ENCODE data around the gene SLC25A12. TPM values are rescaled to one million over a fixed set of nuclear protein-coding genes. Genes with fewer than 3 reads are reported as not detected.
"Not testable (repeated sequence)": the region's sequence is repeated elsewhere in the genome, so short reads cannot be mapped to it uniquely, and the experiment has no call there.

SLC25A12 gene
- total RNA-seq, 1 donor = 26.8 TPM

DNA sequence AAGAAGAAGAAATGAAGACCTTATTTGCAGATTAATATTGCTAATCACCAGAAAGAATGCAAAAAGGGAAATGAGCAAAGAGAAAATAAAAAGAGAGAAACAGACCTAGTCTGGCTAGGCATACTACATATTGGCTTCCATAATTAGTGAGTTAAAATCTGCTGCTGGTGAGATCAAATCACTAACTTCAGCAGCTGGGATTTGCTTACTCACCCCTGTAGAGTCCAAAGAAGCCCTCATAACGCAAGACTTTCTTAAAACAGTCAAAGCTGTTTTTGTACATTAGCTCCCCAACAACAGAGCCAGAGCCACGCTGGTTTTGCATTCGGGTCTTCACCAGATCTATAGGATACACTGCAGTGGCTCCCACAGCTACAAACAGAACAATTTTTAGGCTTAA is 80.9 kb downstream of the SLC25A12 start:
- DNase-seq (ENCODE audit: insufficient read length, low spot score, missing footprints) = no peak
- H4K20me1 ChIP-seq (ENCODE audit: insufficient read depth, low read length) = no peaks in the 10 kb centered on the region
- no peaks in the 10 kb centered on the region for H3K79me2 ChIP-seq (ENCODE audit: insufficient read depth, low read length)
- H3K9me3 ChIP-seq (ENCODE audit: low read depth, low read length) = no peaks in the 10 kb centered on the region
- no peak overlapping the region for H3K4me3 ChIP-seq (ENCODE audit: insufficient read depth, low read length)
- no peaks in the 10 kb centered on the region for H3K36me3 ChIP-seq (ENCODE audit: insufficient read depth, low read length)
- H3K27me3 ChIP-seq (ENCODE audit: insufficient read depth, low read length) = no peaks in the 10 kb centered on the region
- no peak overlapping the region for H3K27ac ChIP-seq (ENCODE audit: low read depth, low read length)
- no peaks in the 10 kb centered on the region for H3K4me1 ChIP-seq (ENCODE audit: insufficient read depth, low read length)
- H3K4me2 ChIP-seq (ENCODE audit: insufficient read depth, low read length) = no peak overlapping the region
- no peak overlapping the region for H2AFZ ChIP-seq (ENCODE audit: low read length)
- TF ChIP-seq, protein P1, sequence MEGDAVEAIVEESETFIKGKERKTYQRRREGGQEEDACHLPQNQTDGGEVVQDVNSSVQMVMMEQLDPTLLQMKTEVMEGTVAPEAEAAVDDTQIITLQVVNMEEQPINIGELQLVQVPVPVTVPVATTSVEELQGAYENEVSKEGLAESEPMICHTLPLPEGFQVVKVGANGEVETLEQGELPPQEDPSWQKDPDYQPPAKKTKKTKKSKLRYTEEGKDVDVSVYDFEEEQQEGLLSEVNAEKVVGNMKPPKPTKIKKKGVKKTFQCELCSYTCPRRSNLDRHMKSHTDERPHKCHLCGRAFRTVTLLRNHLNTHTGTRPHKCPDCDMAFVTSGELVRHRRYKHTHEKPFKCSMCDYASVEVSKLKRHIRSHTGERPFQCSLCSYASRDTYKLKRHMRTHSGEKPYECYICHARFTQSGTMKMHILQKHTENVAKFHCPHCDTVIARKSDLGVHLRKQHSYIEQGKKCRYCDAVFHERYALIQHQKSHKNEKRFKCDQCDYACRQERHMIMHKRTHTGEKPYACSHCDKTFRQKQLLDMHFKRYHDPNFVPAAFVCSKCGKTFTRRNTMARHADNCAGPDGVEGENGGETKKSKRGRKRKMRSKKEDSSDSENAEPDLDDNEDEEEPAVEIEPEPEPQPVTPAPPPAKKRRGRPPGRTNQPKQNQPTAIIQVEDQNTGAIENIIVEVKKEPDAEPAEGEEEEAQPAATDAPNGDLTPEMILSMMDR (IDR thresholded peaks at IDR 0.05; ENCODE audit: extremely low read depth, low read depth, low read length) = no peak

DNA sequence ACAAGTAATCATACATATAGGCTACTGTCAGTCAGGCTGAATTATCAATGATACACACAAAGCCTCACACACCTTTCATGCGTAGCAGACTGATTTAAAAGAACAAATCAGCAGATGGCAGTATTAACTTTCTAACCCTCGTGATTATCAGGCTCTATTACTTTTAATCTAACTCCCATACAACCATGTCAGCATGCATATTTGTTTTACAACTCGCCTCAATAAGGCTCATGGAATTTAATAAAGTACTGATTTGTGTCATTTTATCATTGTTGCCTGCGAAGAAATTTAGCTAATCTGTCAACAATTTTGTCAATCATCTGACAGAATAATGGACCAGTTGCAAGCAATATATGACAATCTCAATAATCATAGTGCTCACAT is 82.8 kb downstream of the SLC25A12 start:
- H3K9me3 ChIP-seq (ENCODE audit: low read depth, low read length) = no peaks in the 10 kb centered on the region
- H3K27ac ChIP-seq (ENCODE audit: low read depth, low read length) = no peak overlapping the region
- H2AFZ ChIP-seq (ENCODE audit: low read length) = no peak overlapping the region
- no peak overlapping the region for H3K4me2 ChIP-seq (ENCODE audit: insufficient read depth, low read length)
- no peaks in the 10 kb centered on the region for H4K20me1 ChIP-seq (ENCODE audit: insufficient read depth, low read length)
- no peaks in the 10 kb centered on the region for H3K27me3 ChIP-seq (ENCODE audit: insufficient read depth, low read length)
- no peak overlapping the region for H3K4me3 ChIP-seq (ENCODE audit: insufficient read depth, low read length)
- TF ChIP-seq, protein P1 (IDR thresholded peaks at IDR 0.05; ENCODE audit: extremely low read depth, low read depth, low read length) = peak; percentile 49
- no peaks in the 10 kb centered on the region for H3K79me2 ChIP-seq (ENCODE audit: insufficient read depth, low read length)
- no peaks in the 10 kb centered on the region for H3K36me3 ChIP-seq (ENCODE audit: insufficient read depth, low read length)
- DNase-seq (ENCODE audit: insufficient read length, low spot score, missing footprints) = no peak
- no peaks in the 10 kb centered on the region for H3K4me1 ChIP-seq (ENCODE audit: insufficient read depth, low read length)

DNA sequence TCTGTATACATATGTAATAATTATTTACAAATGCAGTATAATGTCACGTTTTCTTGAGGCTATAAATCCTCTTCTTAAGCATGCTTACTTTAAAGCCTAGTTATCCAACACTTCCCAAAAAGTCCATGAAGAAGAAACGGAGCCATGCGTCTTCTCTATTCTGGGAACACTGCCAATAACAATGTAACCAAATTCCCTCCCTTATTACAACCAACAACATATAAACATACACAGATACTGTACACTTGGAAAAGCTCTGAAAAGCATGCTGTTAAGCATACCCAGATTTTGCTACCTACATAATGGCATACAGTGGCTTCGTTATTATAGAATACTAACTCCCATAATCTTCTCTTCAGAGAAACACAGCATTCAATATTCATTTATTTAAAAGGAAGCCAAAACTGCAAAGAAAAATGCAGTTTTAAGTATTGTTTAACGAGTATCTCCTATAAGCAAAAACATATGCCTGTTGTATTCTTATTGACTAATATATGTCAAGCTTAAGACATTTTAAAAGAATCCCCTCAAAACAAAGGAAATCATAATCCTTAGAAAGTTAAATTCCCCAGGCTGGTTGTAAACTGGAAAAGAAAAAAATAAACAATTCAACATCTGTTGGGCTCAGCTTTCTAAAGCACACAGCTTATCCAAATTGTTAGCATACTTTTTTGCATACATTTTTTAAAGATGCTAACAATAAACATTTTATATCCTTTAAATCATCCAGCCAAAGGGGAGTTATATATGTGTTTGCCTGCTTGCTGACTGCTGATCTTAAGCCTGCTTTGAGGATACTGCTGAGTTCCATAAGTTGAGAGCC is 83.4 kb downstream of the SLC25A12 start:
- no peaks in the 10 kb centered on the region for H3K36me3 ChIP-seq (ENCODE audit: insufficient read depth, low read length)
- DNase-seq (ENCODE audit: insufficient read length, low spot score, missing footprints) = no peak

DNA sequence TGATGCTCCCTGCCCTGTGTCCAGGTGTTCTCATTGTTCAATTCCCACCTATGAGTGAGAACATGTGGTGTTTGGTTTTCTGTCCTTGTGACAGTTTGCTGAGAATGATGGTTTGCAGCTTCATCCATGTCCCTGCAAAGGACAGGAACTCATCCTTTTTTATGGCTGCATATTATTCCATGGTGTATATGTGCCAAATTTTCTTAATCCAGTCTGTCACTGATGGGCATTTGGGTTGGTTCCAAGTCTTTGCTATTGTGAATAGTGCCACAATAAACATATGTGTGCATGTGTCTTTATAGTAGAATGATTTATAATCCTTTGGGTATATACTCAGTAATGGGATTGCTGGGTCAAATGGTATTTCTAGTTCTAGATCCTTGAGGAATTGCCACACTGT is 85.2 kb downstream of the SLC25A12 start:
- not testable (repeated sequence) for H2AFZ ChIP-seq (ENCODE audit: low read length); H3K4me2 ChIP-seq (ENCODE audit: insufficient read depth, low read length); H3K27me3 ChIP-seq (ENCODE audit: insufficient read depth, low read length); DNase-seq (ENCODE audit: insufficient read length, low spot score, missing footprints); H4K20me1 ChIP-seq (ENCODE audit: insufficient read depth, low read length); H3K9me3 ChIP-seq (ENCODE audit: low read depth, low read length); H3K27ac ChIP-seq (ENCODE audit: low read depth, low read length); H3K36me3 ChIP-seq (ENCODE audit: insufficient read depth, low read length); H3K4me3 ChIP-seq (ENCODE audit: insufficient read depth, low read length); H3K4me1 ChIP-seq (ENCODE audit: insufficient read depth, low read length); H3K79me2 ChIP-seq (ENCODE audit: insufficient read depth, low read length)

More for the DNA sequence above, 83.4 kb downstream of the SLC25A12 start:
- Histone ChIP-seq H3K4me1 (ENCODE audit: insufficient read depth, low read length) (no peaks in the 10 kb centered on the region), H2AFZ (ENCODE audit: low read length) (no peak overlapping the region), H4K20me1 (ENCODE audit: insufficient read depth, low read length) (no peaks in the 10 kb centered on the region), H3K27ac (ENCODE audit: low read depth, low read length) (no peak overlapping the region), H3K4me3 (ENCODE audit: insufficient read depth, low read length) (no peak overlapping the region), H3K9me3 (ENCODE audit: low read depth, low read length) (no peaks in the 10 kb centered on the region), H3K4me2 (ENCODE audit: insufficient read depth, low read length) (no peak overlapping the region), H3K27me3 (ENCODE audit: insufficient read depth, low read length) (no peaks in the 10 kb centered on the region), H3K79me2 (ENCODE audit: insufficient read depth, low read length) (no peaks in the 10 kb centered on the region)
- TF ChIP-seq, protein P1 (IDR thresholded peaks at IDR 0.05; ENCODE audit: extremely low read depth, low read depth, low read length) = no peak
